ENCODE results near the gene SLC26A6. TPM values are rescaled to one million over a fixed set of nuclear protein-coding genes. Genes with fewer than 3 reads are reported as not detected.

The SLC26A6 gene
- total RNA-seq, 1 donor: 45.8 TPM

DNA sequence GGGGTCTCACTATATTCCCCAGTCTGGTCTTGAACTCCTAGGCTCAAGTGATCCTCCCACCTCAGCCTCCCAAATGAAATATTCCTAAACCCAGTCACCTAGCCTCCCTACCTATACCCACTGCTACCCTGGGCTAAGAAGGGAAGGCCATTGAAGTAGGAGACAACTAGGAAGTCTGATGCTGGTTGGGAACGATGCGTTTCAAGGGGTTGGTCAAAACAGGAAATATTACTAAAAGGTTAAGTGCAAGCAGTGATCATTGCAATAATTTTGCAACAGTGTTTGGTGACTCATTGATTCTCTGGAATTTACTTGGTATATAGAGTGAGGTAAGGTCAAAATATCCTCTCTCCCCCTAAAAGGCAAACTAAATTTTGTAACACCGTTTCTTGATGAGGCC, 21.2 kb downstream of the SLC26A6 start:
- peak; percentile 92 for DNase-seq (ENCODE audit: low read depth)
- no peak for TF ChIP-seq CTCF (IDR thresholded peaks at IDR 0.05; ENCODE audit: insufficient read depth, low read depth, low read length)

GRCh38 chr3:48612309-48612708, 23.0 kb downstream of the SLC26A6 start:
- peak; percentile 50 for DNase-seq (ENCODE audit: low read depth)
- no peak for TF ChIP-seq CTCF (IDR thresholded peaks at IDR 0.05; ENCODE audit: insufficient read depth, low read depth, low read length)
- H3K4me3 ChIP-seq (ENCODE audit: low read depth, low read length): no peak overlapping the region

More for the DNA sequence above, 21.2 kb downstream of the SLC26A6 start:
- H3K4me3 ChIP-seq (ENCODE audit: low read depth, low read length): no peak overlapping the region

DNA sequence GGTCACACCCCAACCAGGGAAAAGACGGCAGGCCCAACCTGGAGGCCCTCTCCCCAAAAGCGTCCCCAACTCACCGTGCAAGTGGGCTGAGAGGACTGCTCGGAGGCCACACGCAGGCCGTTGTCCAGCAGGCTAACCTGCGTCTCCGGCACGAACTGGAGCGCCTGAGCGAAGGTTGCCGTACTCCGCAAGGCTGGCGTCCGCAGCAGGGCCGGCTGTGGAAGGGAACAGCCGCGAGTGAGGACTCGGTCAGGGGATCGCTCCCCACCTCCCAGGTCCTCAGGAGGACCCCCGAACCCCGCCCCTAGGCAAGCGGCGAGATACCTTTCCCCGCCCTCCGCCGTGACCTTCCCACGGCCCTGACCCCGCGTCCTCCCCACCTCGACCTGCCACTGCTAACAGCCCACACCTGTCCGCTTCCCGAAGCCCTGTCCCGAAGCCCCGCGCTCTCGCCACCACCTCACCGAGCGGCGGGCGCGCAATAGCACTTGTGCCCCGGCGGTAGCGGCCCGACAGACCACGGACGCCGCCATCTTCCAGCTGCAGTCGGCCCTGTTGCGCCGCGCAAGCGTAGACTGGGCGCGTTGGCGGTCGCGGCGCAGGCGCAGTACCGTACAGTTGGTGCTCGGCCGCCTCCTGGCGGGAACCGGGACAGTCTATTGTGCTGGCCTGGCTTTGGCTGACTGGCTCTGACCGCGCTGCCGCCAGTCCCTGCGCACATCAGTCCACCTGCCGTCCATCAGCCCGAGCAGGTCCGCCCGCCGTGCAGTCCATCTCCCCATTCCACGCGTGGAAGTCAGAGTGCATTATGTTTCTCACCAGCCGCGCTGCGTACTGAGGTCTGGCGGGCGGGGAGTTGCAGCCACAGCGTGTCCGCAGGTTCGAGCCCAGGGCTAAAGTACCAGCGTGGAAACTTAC, 25.9 kb downstream of the SLC26A6 start, which contains the start of gene UQCRC1:
Gene UQCRC1 (minus strand): TSS at position 559 of the 918 bp plus-strand sequence. CDS start 26 bp downstream, at position 533.
- peak; percentile 93 for DNase-seq (ENCODE audit: low read depth)
- peak within 1 kb of the TSS; percentile 98 for H3K4me3 ChIP-seq (ENCODE audit: low read depth, low read length)
- TF ChIP-seq CTCF (IDR thresholded peaks at IDR 0.05; ENCODE audit: insufficient read depth, low read depth, low read length): peak; percentile 70

DNA sequence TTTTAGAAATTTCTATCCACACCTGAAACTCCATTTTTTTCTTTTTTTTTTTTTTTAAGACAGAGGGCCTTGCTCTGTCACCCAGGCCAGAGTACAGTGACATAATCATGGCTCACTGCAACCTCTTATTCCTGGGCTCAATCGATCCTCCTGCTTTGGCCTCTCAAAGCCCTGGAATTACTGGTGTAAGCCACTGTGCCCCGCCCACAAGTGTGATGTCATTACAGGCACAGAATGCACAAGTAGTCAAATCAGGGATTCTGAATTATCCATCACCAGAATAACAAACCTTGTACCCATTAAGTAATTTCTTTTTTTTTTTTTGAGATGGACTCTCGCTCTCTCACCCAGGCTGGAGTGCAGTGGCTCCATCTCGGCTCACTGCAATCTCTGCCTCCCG, 27.7 kb downstream of the SLC26A6 start:
- H3K4me3 ChIP-seq (ENCODE audit: low read depth, low read length): no peak overlapping the region
- DNase-seq (ENCODE audit: low read depth): no peak
- no peak for TF ChIP-seq CTCF (IDR thresholded peaks at IDR 0.05; ENCODE audit: insufficient read depth, low read depth, low read length)

GRCh38 chr3:48601622-48601994, 33.7 kb downstream of the SLC26A6 start:
- H3K4me3 ChIP-seq (ENCODE audit: low read depth, low read length): no peak overlapping the region
- no peak for DNase-seq (ENCODE audit: low read depth)
- no peak for TF ChIP-seq CTCF (IDR thresholded peaks at IDR 0.05; ENCODE audit: insufficient read depth, low read depth, low read length)

- TF ChIP-seq CTCF (IDR thresholded peaks at IDR 0.05; ENCODE audit: insufficient read depth, low read depth, low read length): no peak
- no peak for DNase-seq (ENCODE audit: low read depth)
- no peak overlapping the region for H3K4me3 ChIP-seq (ENCODE audit: low read depth, low read length)
Measured at GRCh38 chr3:48600711-48601621, 34.3 kb downstream of the SLC26A6 start.

All from fibroblast of villous mesenchyme (primary cell).